Measurements from ENCODE around the gene ACTMAP. TPM values are rescaled to one million over a fixed set of nuclear protein-coding genes. Genes with fewer than 3 reads are reported as not detected.

The ACTMAP gene
- total and polyA plus RNA-seq, 9 of the 15 experiments (the other 6 are each of a cell fraction or from before 2014, with no cell fraction given) = 1.7 to 16.6 (median 4.9) TPM

- TF ChIP-seq CLOCK (CRISPR knock-in tag; IDR thresholded peaks at IDR 0.05; ENCODE audit: borderline replicate concordance) = peak; percentile 60; the same call in 1 of the 2 replicates
- peak; percentile 59; the same call in 1 of the 2 replicates for TF ChIP-seq PHF8 (IDR thresholded peaks at IDR 0.05; ENCODE audit: borderline replicate concordance, low read length)
These were observed 48.6 kb upstream of the ACTMAP start, which contains the start of gene EGLN2 (continued) for GRCh38 chr19:40798683-40799557.

GRCh38 chr19:40797963-40798682 lies 47.8 kb upstream of the ACTMAP start:
- Histone ChIP-seq H3K9ac (ENCODE audit: insufficient read depth in 1 of 2, low read depth in 2 of 2, low read length in 2 of 2) (peak overlapping the region; percentile 68 to 89), H3K36me3 (ENCODE audit: control insufficient read depth, insufficient read depth, low read length) (peaks cover 29% of the 10 kb centered on the region; the same call in 2 of the 3 replicates), H3K27ac (ENCODE audit: extremely low read depth, low read depth, low read length) (peak overlapping the region; percentile 78), H3K27me3 (ENCODE audit: control insufficient read depth in 2 of 2, insufficient read depth in 2 of 2, low read length in 2 of 2) (no peaks in the 10 kb centered on the region), H3K79me2 (ENCODE audit: control insufficient read depth, insufficient read depth, low read length) (peaks cover 39% of the 10 kb centered on the region), H2AFZ (ENCODE audit: low read depth, low read length) (peak overlapping the region; percentile 88), H3K9me1 (ENCODE audit: control insufficient read depth, insufficient read depth, low read length) (peaks cover 8% of the 10 kb centered on the region), H3K4me2 (ENCODE audit: insufficient read depth, low read length) (peak overlapping the region; percentile 76), H4K20me1 (replicated peaks; ENCODE audit: control insufficient read depth, insufficient read depth, low read length) (peaks cover 19% of the 10 kb centered on the region), H3K9me3 (replicated peaks; ENCODE audit: control insufficient read depth, insufficient read depth, low read depth, low read length) (no peaks in the 10 kb centered on the region), H3K4me3 (peak overlapping the region; percentile 38), H3K4me1 (replicated peaks in 1 of 2; ENCODE audit: control insufficient read depth in 2 of 2, insufficient read depth in 2 of 2, low read length in 2 of 2) (peaks cover 40 to 49% of the 10 kb centered on the region in 2 experiments)
- intact Hi-C loops (cut with micrococcal nuclease) (loop anchor here (1.0 to 2.0 kb wide), 2 partner anchors 20 to 47 kb away; partner anchors contain the start of genes ACTMAP, RAB4B and SNRPA), in situ Hi-C loops (cut with MboI) (no loop called here)
- WGBS (ENCODE audit: insufficient coverage, low coverage, missing lambda C conversion rate) = 9% methylated on average over 28 of the region's 28 CpGs
- TSS peak; percentile 96 for BruUV-seq (replicated peaks)
- ATAC-seq = peak; percentile 76
- no peak for FAIRE-seq
- CTCF ChIA-PET (ENCODE audit: low intra/inter-chr PET ratio) = no interaction called here
- DNase-seq (ENCODE audit: extremely low read depth in 1 of 4, low spot score in 3 of 4) = peak; percentile 74 to 87 (median 78)
- POLR2A ChIA-PET = interaction anchor here (0.6 to 1.9 kb wide), 10 partner anchors 9 to 466 kb away, joined by 3 to 15 read pairs (median 3); partner anchors contain the start of genes ACTMAP, BLVRB and RAB4B
- TF ChIP-seq ZBTB26 (CRISPR knock-in tag; IDR thresholded peaks at IDR 0.05) (peak; percentile 82; the same call in 1 of the 2 replicates), RAD21 (CRISPR knock-in tag; conservative IDR thresholded peaks at IDR 0.05 in 1 of 2, IDR thresholded peaks at IDR 0.05 in 1 of 2) (peak; percentile 17 to 24; a peak in 2 of 4 replicates), CBX8 (IDR thresholded peaks at IDR 0.05; ENCODE audit: borderline replicate concordance, extremely low read depth, low read depth, low read length, poor library complexity, severe bottlenecking) (no peak), KDM4B (IDR thresholded peaks at IDR 0.05; ENCODE audit: borderline replicate concordance in 2 of 2, low read depth in 1 of 2) (0 out of 4 replicates have a peak, but pooled peaks of 1 of the 2 experiments have one; percentile 15), BCOR (IDR thresholded peaks at IDR 0.05) (0 out of 2 replicates have a peak, but pooled peaks have one; percentile 26), FOSL1 (tag; conservative IDR thresholded peaks at IDR 0.05) (no peak)

Measured in K562 (cell line).